Transverse colon (tissue), 4 donors: ENCODE measurements around the gene RPGR.

Experiments used
- CTCF ChIP-seq, 5 experiments: fragments of 200-600 bp in 3 of 5; fragments of 450-650 bp in 2 of 5; sonication (generic) in 3 of 5; IDR thresholded peaks; 1 replicate in 2 of 5; 2 replicates in 3 of 5; pipeline ENCODE4 v1.5.1; 2016 to 2017; ENCODE audit warnings: antibody characterized with exemption in 5 of 5, inconsistent platforms in 3 of 5, mild to moderate bottlenecking in 2 of 5, moderate library complexity in 1 of 5
- POLR2A ChIP-seq: fragments of 450-650 bp; IDR thresholded peaks from one replicate; pipeline ENCODE4 v1.6.1; 2016; ENCODE audit warnings: antibody characterized with exemption, mild to moderate bottlenecking, moderate library complexity
- POLR2AphosphoS5 ChIP-seq, 3 donors: sonication (generic); formaldehyde crosslinking; IDR thresholded peaks; one replicate each; pipeline ENCODE4 v1.6.1; 2016; ENCODE audit warnings: antibody characterized with exemption in 3 of 3

- TF ChIP-seq CTCF (IDR thresholded peaks at IDR 0.05) (no peak), POLR2AphosphoS5 (IDR thresholded peaks at IDR 0.05) (no peak), POLR2A (no peak)
Observed at GRCh38 chrX:38376747-38377146, 49.4 kb upstream of the RPGR start.
